Subcutaneous abdominal adipose tissue (tissue), 5 donors: ENCODE measurements around the gene C16orf78.

Source experiments
- H3K27ac ChIP-seq: one replicate; pipeline ENCODE4 v1.7.0; 2013; ENCODE audit warnings: low read depth, mild to moderate bottlenecking, inconsistent platforms, low read length, moderate library complexity
- H3K27me3 ChIP-seq, 5 donors: one replicate each; pipeline ENCODE4 v1.7.0; 2013; ENCODE audit warnings: low read length in 5 of 5, inconsistent platforms in 1 of 5; ENCODE audit not compliant: control insufficient read depth in 5 of 5, insufficient read depth in 4 of 5
- H3K36me3 ChIP-seq, 5 donors: one replicate each; pipeline ENCODE4 v1.7.0; 2013; ENCODE audit warnings: low read length in 5 of 5; ENCODE audit not compliant: control insufficient read depth in 5 of 5, insufficient read depth in 5 of 5
- H3K4me1 ChIP-seq, 5 donors: one replicate each; pipeline ENCODE4 v1.7.0; 2013; ENCODE audit warnings: low read length in 5 of 5, mild to moderate bottlenecking in 3 of 5, moderate library complexity in 1 of 5; ENCODE audit not compliant: control insufficient read depth in 5 of 5, insufficient read depth in 5 of 5
- H3K4me3 ChIP-seq, 5 donors: one replicate each; pipeline ENCODE4 v1.7.0; 2013; ENCODE audit warnings: low read length in 5 of 5, low read depth in 1 of 5
- H3K9ac ChIP-seq, 5 donors: one replicate each; pipeline ENCODE4 v1.7.0; 2013; ENCODE audit warnings: low read length in 5 of 5, mild to moderate bottlenecking in 4 of 5, moderate library complexity in 3 of 5
- H3K9me3 ChIP-seq, 5 donors: one replicate each; pipeline ENCODE4 v1.7.0; 2013; ENCODE audit warnings: low read length in 5 of 5; ENCODE audit not compliant: control insufficient read depth in 5 of 5
- donor health status: healthy.
- donor health status: healthy.
- donor health status: healthy.
- donor health status: healthy.
- donor health status: healthy.

C16orf78 gene

DNA sequence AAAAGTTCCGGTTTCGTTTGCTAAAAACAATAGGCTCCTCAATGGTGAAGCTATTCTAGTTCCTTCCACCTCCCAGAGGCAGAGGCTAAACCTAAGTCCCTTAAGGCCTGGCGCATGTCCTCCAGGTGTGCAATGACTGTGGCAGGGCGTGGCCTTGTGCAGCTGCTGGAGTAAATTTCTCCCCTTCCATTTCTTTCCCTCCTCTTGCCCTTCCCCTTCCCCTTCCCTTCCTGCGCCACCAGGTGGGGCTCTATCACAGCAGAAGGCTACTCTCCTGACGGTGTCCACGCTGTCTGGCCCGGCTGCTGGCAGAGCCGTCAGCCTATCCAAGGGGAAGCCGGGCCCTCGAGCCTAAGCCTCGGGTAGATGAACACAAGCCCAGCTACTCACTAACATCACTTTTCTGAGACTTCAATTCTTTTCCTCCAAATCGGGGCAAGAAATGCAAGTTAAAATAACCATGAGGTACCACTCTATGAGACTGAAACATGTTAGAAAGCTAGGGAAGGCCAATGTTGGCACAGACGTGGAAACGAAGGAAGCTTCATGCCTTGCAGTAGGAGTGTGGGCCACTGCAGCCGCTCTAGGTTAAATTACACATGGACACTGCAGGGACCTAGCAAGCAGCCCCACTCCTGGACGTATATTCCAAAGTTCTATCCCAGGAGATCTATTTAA lies 34.4 kb downstream of the C16orf78 start:
- peaks cover 0 to 10% (median 5%) of the 10 kb centered on the region in 5 donors for H3K9me3 ChIP-seq
- no peak overlapping the region for H3K27ac ChIP-seq
- no peaks in the 10 kb centered on the region for H3K36me3 ChIP-seq

GRCh38 chr16:49409121-49409520 lies 35.5 kb downstream of the C16orf78 start:
- H3K4me3 ChIP-seq = no peak overlapping the region
- H3K9ac ChIP-seq = no peak overlapping the region
- no peak overlapping the region for H3K27ac ChIP-seq
- peaks cover 0 to 7% (median 3%) of the 10 kb centered on the region in 5 donors for H3K4me1 ChIP-seq
- H3K36me3 ChIP-seq = no peaks in the 10 kb centered on the region
- H3K9me3 ChIP-seq = peaks cover 0 to 3% (median 0%) of the 10 kb centered on the region in 5 donors
- peaks cover 0 to 3% (median 0%) of the 10 kb centered on the region in 5 donors for H3K27me3 ChIP-seq

More for the DNA sequence above, 34.4 kb downstream of the C16orf78 start:
- H3K9ac ChIP-seq = no peak overlapping the region
- H3K4me1 ChIP-seq = peaks cover 0 to 7% (median 3%) of the 10 kb centered on the region in 5 donors
- H3K4me3 ChIP-seq = no peak overlapping the region
- no peaks in the 10 kb centered on the region for H3K27me3 ChIP-seq

DNA sequence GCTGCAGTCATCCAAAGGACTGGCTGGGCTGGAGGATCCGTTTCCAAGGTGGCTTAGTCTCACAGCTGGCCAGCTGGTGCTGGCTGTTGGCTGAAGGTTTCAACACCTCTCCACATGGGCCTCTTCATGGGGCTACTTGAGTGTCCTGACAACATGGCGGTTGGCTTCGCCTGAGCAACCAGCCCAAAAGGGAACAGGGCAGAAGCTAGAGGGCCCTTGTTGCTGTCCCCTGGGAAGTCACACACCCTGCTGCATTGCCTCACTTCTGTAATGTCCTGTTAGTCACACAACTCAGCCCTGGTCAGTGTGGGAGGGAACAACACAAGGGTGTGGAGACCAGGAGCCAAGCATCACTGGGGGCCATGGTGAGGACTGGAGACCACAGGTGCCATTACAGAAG lies 36.6 kb downstream of the C16orf78 start:
- H3K36me3 ChIP-seq = no peaks in the 10 kb centered on the region
- no peak overlapping the region for H3K9ac ChIP-seq
- H3K27ac ChIP-seq = no peak overlapping the region
- peaks cover 0 to 7% (median 3%) of the 10 kb centered on the region in 5 donors for H3K4me1 ChIP-seq
- peaks cover 0 to 3% (median 0%) of the 10 kb centered on the region in 5 donors for H3K27me3 ChIP-seq
- peaks cover 0 to 3% (median 0%) of the 10 kb centered on the region in 5 donors for H3K9me3 ChIP-seq
- no peak overlapping the region for H3K4me3 ChIP-seq

- peaks cover 0 to 3% (median 0%) of the 10 kb centered on the region in 5 donors for H3K27me3 ChIP-seq
- H3K4me1 ChIP-seq = peaks cover 0 to 7% (median 3%) of the 10 kb centered on the region in 5 donors
- peaks cover 0 to 3% (median 0%) of the 10 kb centered on the region in 5 donors for H3K9me3 ChIP-seq
- no peaks in the 10 kb centered on the region for H3K36me3 ChIP-seq
- H3K4me3 ChIP-seq = no peak overlapping the region
- H3K27ac ChIP-seq = no peak overlapping the region
- no peak overlapping the region for H3K9ac ChIP-seq
These were observed 37.7 kb downstream of the C16orf78 start for GRCh38 chr16:49411121-49411970.

DNA sequence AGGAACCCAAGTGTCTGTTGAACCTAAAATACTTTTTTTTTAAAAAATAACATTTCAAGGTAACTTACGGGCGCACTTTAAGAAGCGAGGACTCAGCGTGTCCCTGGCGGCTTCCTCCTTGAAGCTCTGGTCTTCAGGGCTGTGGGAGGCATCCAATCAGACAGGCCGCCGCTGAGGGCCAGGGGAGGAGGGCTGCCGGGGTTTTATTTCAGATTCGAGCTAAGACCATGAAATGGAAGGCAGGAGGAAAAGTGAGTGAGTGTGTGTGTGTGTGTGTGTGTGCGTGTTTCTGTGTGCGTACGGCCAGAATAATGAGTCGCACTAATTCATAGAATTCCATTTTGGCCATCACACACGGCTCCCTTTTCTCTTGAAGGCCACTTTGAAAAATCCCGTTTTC lies 41.1 kb downstream of the C16orf78 start:
- H3K9ac ChIP-seq = no peak overlapping the region
- H3K36me3 ChIP-seq = no peaks in the 10 kb centered on the region
- no peak overlapping the region for H3K27ac ChIP-seq
- peaks cover 0 to 3% (median 0%) of the 10 kb centered on the region in 5 donors for H3K9me3 ChIP-seq
- H3K27me3 ChIP-seq = peaks cover 0 to 3% (median 3%) of the 10 kb centered on the region in 5 donors
- no peak overlapping the region for H3K4me3 ChIP-seq
- no peaks in the 10 kb centered on the region for H3K4me1 ChIP-seq

DNA sequence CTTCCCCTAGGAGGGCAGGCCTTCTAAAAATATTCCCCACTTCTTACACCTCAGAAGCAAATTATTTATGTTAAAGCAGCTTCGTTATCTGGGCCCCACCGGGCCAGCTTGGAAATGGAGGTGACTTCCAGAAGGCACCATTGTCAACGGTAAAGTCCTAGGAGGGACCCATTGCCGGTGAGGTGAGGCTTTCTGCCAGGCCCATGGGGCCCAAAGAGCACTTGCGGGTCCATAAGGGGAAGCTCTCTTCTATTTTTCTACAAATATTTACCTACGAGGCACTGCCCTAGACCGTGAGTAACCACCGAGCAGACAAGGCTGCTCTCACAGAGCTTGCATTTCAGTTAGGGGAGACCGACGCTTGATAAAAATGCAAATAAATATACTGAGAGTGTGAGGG lies 41.5 kb downstream of the C16orf78 start:
- H3K4me1 ChIP-seq = no peaks in the 10 kb centered on the region
- H3K27ac ChIP-seq = no peak overlapping the region
- H3K27me3 ChIP-seq = peaks cover 0 to 3% (median 3%) of the 10 kb centered on the region in 5 donors
- H3K9me3 ChIP-seq = peaks cover 0 to 3% (median 0%) of the 10 kb centered on the region in 5 donors
- no peak overlapping the region for H3K9ac ChIP-seq
- H3K36me3 ChIP-seq = no peaks in the 10 kb centered on the region
- no peak overlapping the region for H3K4me3 ChIP-seq

GRCh38 chr16:49416001-49416675 lies 42.5 kb downstream of the C16orf78 start:
- H3K9me3 ChIP-seq = no peaks in the 10 kb centered on the region
- H3K9ac ChIP-seq = no peak overlapping the region
- peaks cover 0 to 3% (median 3%) of the 10 kb centered on the region in 5 donors for H3K27me3 ChIP-seq
- H3K36me3 ChIP-seq = no peaks in the 10 kb centered on the region
- no peak overlapping the region for H3K4me3 ChIP-seq
- no peaks in the 10 kb centered on the region for H3K4me1 ChIP-seq
- H3K27ac ChIP-seq = no peak overlapping the region

GRCh38 chr16:49417354-49417753 lies 43.8 kb downstream of the C16orf78 start:
- Histone ChIP-seq H3K27me3 (peaks cover 0 to 8% (median 3%) of the 10 kb centered on the region in 5 donors), H3K4me3 (no peak overlapping the region), H3K9me3 (no peaks in the 10 kb centered on the region), H3K27ac (no peak overlapping the region), H3K36me3 (no peaks in the 10 kb centered on the region), H3K9ac (no peak overlapping the region), H3K4me1 (no peaks in the 10 kb centered on the region)

DNA sequence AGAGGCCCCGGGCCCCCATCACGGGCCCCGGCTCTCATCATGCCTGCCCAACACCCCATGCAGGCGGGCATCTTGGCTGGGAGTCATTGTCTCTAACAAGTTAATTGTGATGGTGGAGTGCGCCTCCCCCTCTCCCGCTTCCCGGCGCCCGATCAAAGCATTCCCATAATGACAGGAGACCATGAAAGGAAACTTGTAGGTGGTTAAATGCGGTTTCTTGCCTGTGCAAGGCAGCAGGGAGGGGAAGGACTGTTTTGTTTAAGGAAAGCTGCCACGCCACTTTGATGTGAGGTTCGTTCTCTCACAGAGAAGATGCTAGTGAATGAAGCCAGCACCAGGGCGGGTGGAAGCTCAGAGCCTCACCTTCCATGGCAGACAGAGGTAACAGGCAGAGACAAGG lies 45.4 kb downstream of the C16orf78 start:
- H3K4me3 ChIP-seq = no peak overlapping the region
- no peaks in the 10 kb centered on the region for H3K36me3 ChIP-seq
- no peak overlapping the region for H3K9ac ChIP-seq
- H3K4me1 ChIP-seq = no peaks in the 10 kb centered on the region
- H3K27me3 ChIP-seq = peaks cover 0 to 8% (median 3%) of the 10 kb centered on the region in 5 donors
- no peak overlapping the region for H3K27ac ChIP-seq
- no peaks in the 10 kb centered on the region for H3K9me3 ChIP-seq
